GM12875 (cell line): ENCODE results near the gene EYS.

ENCODE experiments used
- H3K4me3 ChIP-seq: one replicate; pipeline ENCODE4 v1.5.1; 2011; ENCODE audit warnings: low read depth, low read length, control low read depth
- CTCF ChIP-seq: IDR thresholded peaks from 2 replicates; pipeline ENCODE4 v1.5.1; 2011; ENCODE audit warnings: low read depth, mild to moderate bottlenecking, control low read depth, inconsistent platforms, low read length, moderate library complexity, borderline replicate concordance; ENCODE audit not compliant: insufficient read depth

Gene EYS

GRCh38 chr6:64727075-64727474 lies 980.0 kb downstream of the EYS start:
- TF ChIP-seq CTCF = no peak
- H3K4me3 ChIP-seq = no peak overlapping the region

GRCh38 chr6:64724091-64724490 lies 982.9 kb downstream of the EYS start:
- H3K4me3 ChIP-seq = no peak overlapping the region

GRCh38 chr6:64723327-64724058 lies 983.5 kb downstream of the EYS start:
- H3K4me3 ChIP-seq = no peak overlapping the region
- TF ChIP-seq CTCF = no peak

More at GRCh38 chr6:64724091-64724490, 982.9 kb downstream of the EYS start:
- TF ChIP-seq CTCF = no peak

DNA sequence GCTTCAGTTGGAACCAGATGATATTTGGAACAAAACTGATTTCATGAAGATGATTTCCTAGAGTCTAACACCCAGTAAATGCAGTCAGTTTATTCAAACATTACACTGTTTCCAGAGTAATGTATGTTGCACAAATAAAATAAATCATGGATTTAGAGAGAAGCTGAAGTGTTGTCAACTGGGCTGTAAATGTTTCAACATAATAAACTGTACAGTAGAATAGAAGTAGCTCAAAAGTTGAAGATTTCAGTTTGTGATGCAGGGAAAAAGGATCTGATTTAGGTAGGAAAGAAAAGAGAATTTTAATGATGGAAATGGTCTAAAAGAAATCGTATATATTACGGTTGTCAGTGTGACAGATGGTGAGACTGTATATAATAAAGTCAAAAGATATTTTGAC lies 985.2 kb downstream of the EYS start:
- no peak for TF ChIP-seq CTCF
- H3K4me3 ChIP-seq = no peak overlapping the region

DNA sequence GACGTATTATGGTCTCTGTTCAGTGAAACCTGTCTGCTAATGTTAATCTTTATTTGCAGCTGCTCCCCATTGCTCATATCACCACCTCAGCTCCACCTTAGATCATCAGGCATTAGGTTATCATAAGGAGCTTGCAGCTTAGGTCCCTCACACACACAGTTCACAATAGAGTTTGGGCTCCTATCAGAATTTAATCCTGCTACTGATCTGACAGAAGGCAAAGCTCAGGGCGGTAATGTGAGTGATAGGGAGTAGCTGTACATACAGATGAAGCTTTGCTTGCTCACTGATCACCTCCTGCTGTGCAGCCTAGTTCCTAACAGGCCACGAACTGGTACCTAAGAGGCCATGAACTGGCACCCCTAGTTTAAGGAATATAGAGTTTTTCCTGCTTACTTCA lies 989.7 kb downstream of the EYS start:
- no peak for TF ChIP-seq CTCF
- no peak overlapping the region for H3K4me3 ChIP-seq

DNA sequence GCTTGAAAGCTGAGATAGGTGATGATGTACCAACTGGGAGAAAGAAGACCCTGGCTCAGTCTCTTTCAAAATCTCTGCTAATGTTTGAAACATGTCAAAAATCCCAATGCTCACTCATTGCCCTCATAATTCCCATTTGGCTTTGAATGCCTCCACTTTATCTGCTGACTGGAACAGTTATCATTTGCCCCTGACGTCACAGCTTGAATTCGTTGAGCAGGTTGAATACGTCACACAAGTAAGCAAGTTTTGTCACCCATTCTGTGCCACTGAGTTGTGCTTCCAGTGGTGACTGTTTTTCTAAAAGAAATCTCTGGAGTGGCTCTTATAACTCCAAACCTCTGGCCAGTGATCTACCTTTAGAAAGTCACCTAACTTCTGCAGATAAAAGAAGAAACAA lies 991.4 kb downstream of the EYS start:
- H3K4me3 ChIP-seq = no peak overlapping the region
- TF ChIP-seq CTCF = no peak

DNA sequence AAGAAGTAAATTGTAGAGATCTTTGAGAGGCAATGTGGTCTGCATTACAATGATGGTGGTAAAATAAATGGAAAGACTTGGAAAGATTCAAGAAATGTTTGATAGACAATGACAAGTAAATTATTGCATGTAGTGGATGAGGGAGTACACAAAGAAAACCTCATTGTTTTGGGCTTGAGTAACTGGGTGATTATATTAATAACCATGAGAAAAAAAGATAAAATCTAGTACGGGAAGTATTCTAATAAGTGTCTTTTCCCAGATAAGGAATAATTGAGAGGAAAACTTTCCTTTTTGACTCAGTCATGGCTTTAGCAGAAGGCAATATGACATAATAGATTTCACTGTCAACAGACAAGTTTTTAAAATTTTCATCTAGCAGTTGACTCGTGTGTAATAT lies 993.0 kb downstream of the EYS start:
- H3K4me3 ChIP-seq = no peak overlapping the region
- TF ChIP-seq CTCF = no peak
